Type B pancreatic cell (in vitro differentiated cells): ENCODE data around the gene SEMA3G. TPM values are rescaled to one million over a fixed set of nuclear protein-coding genes. Genes with fewer than 3 reads are reported as not detected.

Source experiments
- DNase-seq: peaks from one replicate; pipeline ENCODE4 v3.0.0; 2021; ENCODE audit warnings: mixed read lengths; ENCODE audit not compliant: unreplicated experiment; ENCODE audit errors: extremely low spot score
- H3K27ac Mint-ChIP-seq: 2 replicates; pipeline ENCODE4 v1.8.0; 2021; ENCODE audit warnings: mild to moderate bottlenecking, mixed read lengths
- H3K27me3 Mint-ChIP-seq: 2 replicates; pipeline ENCODE4 v1.8.0; 2021; ENCODE audit warnings: mixed read lengths
- H3K36me3 Mint-ChIP-seq: 2 replicates; pipeline ENCODE4 v1.8.0; 2021; ENCODE audit warnings: mixed read lengths
- H3K4me1 Mint-ChIP-seq: one replicate; pipeline ENCODE4 v1.8.0; 2021; ENCODE audit warnings: mixed read lengths; ENCODE audit not compliant: unreplicated experiment
- H3K4me3 Mint-ChIP-seq: 2 replicates; pipeline ENCODE4 v1.8.0; 2021; ENCODE audit warnings: mild to moderate bottlenecking, mixed read lengths
- H3K9me3 Mint-ChIP-seq: 2 replicates; pipeline ENCODE4 v1.8.0; 2021; ENCODE audit warnings: mixed read lengths
- total RNA-seq: library from RNA; stranded (reverse); gene quantifications from 2 replicates; pipeline ENCODE4 v1.2.1, GENCODE V29; 2021; ENCODE audit warnings: low replicate concordance
- TF ChIP-seq, protein P1 (sequence below): fragments of 200-600 bp; sonication (generic); conservative IDR thresholded peaks from 2 replicates; pipeline ENCODE4 v1.5.0; 2021; ENCODE audit warnings: antibody characterized with exemption, mild to moderate bottlenecking

The SEMA3G gene
- total RNA-seq, 1 donor from 2014 or later: 0.77 TPM

DNA sequence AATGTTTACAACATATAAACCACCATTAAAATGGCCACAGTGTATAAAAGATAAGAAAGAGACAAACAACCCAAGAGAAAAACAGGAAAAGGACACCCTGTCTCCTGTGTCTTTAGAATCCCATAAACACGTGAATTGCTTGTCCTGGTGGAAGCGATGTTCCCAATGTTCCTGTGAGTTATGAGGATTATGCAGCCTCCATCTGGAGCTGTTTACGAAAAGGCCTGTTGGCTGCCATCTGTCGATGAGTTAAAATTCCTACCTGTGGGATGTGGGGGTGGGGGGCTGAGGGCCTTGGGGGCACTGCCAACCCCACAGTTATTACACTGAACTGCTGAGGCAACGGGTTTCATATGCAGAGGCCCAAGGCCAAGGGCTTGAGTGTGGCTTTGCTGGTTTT is 24.1 kb upstream of the SEMA3G start:
- H3K27ac Mint-ChIP-seq: peak overlapping the region; percentile 70
- no peaks in the 10 kb centered on the region for H3K27me3 Mint-ChIP-seq
- H3K4me3 Mint-ChIP-seq: no peak overlapping the region
- H3K9me3 Mint-ChIP-seq: no peaks in the 10 kb centered on the region
- peaks cover 14% of the 10 kb centered on the region for H3K4me1 Mint-ChIP-seq
- H3K36me3 Mint-ChIP-seq: peaks cover 19% of the 10 kb centered on the region
- TF ChIP-seq, protein P1, sequence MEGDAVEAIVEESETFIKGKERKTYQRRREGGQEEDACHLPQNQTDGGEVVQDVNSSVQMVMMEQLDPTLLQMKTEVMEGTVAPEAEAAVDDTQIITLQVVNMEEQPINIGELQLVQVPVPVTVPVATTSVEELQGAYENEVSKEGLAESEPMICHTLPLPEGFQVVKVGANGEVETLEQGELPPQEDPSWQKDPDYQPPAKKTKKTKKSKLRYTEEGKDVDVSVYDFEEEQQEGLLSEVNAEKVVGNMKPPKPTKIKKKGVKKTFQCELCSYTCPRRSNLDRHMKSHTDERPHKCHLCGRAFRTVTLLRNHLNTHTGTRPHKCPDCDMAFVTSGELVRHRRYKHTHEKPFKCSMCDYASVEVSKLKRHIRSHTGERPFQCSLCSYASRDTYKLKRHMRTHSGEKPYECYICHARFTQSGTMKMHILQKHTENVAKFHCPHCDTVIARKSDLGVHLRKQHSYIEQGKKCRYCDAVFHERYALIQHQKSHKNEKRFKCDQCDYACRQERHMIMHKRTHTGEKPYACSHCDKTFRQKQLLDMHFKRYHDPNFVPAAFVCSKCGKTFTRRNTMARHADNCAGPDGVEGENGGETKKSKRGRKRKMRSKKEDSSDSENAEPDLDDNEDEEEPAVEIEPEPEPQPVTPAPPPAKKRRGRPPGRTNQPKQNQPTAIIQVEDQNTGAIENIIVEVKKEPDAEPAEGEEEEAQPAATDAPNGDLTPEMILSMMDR: no peak
- no peak for DNase-seq

GRCh38 chr3:52468336-52468735 is 23.4 kb upstream of the SEMA3G start:
- Mint-ChIP-seq H3K4me3 (no peak overlapping the region), H3K4me1 (peaks cover 14% of the 10 kb centered on the region), H3K36me3 (peaks cover 19% of the 10 kb centered on the region), H3K27me3 (no peaks in the 10 kb centered on the region), H3K27ac (peak overlapping the region; percentile 34), H3K9me3 (no peaks in the 10 kb centered on the region)
- no peak for DNase-seq
- TF ChIP-seq, protein P1: no peak

DNA sequence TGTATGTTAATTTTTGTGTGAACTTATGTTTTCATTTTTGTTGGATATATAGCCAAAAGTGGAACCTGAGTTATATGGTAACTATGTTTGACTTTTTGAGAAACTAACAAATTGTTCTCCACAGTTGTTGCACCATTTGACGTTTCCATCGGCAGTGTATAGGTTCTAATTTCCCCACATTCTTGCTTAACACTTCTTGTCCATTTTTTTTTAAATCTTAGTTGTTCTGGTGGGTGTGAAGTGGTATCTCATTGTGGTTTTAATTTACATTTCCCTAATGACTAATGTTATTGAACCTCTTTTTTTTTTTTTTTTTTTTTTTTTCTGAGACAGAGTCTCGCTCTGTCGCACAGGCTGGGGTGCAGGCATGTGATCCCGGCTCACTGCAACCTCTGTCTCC is 18.5 kb upstream of the SEMA3G start:
- H3K4me3 Mint-ChIP-seq: no peak overlapping the region
- H3K36me3 Mint-ChIP-seq: peaks cover 20% of the 10 kb centered on the region
- H3K27ac Mint-ChIP-seq: no peak overlapping the region
- no peaks in the 10 kb centered on the region for H3K9me3 Mint-ChIP-seq
- TF ChIP-seq, protein P1: no peak
- no peaks in the 10 kb centered on the region for H3K27me3 Mint-ChIP-seq
- peaks cover 4% of the 10 kb centered on the region for H3K4me1 Mint-ChIP-seq
- DNase-seq: no peak

DNA sequence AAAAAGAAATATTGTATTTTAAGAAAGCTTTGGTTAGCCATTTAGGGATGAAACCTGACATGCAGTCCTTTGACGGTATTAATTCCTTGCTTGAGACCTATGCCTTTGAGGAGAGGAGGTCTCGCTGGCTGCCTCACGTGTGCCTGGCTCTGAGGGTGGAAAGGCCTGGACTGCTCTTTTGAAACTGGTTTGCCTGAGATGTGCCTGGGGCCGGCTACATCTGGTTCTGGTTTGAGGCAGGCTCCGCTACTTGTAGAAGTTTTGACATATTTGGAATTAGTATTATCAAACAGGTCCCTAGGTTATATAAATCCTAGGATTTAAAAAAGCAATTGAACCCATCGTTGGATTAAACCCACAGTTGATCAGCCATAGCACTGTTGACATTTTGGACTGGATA is 17.0 kb upstream of the SEMA3G start:
- H3K36me3 Mint-ChIP-seq: peaks cover 23% of the 10 kb centered on the region
- TF ChIP-seq, protein P1: no peak
- no peak overlapping the region for H3K4me3 Mint-ChIP-seq
- H3K4me1 Mint-ChIP-seq: peaks cover 10% of the 10 kb centered on the region
- H3K9me3 Mint-ChIP-seq: no peaks in the 10 kb centered on the region
- DNase-seq: no peak
- H3K27ac Mint-ChIP-seq: no peak overlapping the region
- no peaks in the 10 kb centered on the region for H3K27me3 Mint-ChIP-seq

DNA sequence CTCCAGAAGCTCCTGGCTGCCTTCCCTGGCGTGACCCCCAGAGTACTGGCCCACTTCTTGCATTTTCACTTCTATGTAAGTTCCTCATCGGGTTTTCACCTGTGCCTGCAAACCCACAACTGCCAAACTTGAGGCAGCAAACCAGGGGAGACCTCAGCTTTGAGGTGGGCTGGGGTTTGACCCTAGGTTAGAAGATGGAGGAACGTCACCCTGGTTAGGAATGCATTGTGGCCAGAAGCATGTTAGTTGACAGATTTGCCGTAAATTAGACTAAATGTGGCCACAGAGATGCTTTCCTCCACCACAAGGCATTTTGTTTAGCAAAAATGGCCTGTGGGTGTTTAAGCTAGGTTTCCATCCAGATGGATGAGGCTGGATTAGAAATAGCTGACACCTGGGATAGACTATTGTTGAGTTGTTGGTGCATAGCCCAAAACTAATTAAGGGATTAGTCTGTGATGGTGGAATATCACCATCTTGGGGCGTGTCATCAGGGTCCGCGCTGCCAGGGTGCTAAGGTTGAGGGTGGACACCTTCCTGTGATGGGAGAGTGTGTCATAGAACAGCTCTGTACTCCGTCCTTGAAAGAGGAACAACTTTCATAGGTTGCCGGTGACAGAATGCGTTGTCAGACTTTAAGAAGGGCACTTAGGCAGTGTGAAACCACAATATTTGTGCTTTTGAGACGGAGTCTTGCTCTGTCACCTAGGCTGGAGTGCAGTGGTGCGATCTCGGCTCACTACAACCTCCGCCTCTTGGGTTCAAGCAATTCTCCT is 14.1 kb upstream of the SEMA3G start:
- Mint-ChIP-seq H3K4me1 (peaks cover 26% of the 10 kb centered on the region), H3K4me3 (no peak overlapping the region), H3K27ac (no peak overlapping the region), H3K27me3 (no peaks in the 10 kb centered on the region), H3K9me3 (no peaks in the 10 kb centered on the region), H3K36me3 (peaks cover 16% of the 10 kb centered on the region)
- DNase-seq: no peak
- TF ChIP-seq, protein P1: no peak
